Measurements from ENCODE around the gene ACKR3. TPM values are rescaled to one million over a fixed set of nuclear protein-coding genes. Genes with fewer than 3 reads are reported as not detected.

The ACKR3 gene
- total and polyA plus RNA-seq, 2 experiments from 2014 or later, result 1.0 to 3.0 TPM

- no peak for DNase-seq (ENCODE audit: low spot score)
- Mint-ChIP-seq H3K4me3 (no peak overlapping the region), H3K27me3 (ENCODE audit: insufficient read depth, low read depth, poor library complexity) (peaks cover 2% of the 10 kb centered on the region), H3K4me1 (peaks cover 24% of the 10 kb centered on the region; the same call in 2 of the 3 replicates), H3K36me3 (ENCODE audit: low read depth) (peaks cover 11% of the 10 kb centered on the region), H3K27ac (no peak overlapping the region; the same call in 1 of the 2 replicates), H3K9me3 (no peaks in the 10 kb centered on the region; the same call in 2 of the 3 replicates)
- TF ChIP-seq STAT1 (IDR thresholded peaks at IDR 0.05; ENCODE audit: unreplicated experiment) (no peak), ZNF462 (CRISPR knock-in tag; IDR thresholded peaks at IDR 0.05) (no peak), JUNB (IDR thresholded peaks at IDR 0.05; ENCODE audit: unreplicated experiment) (no peak), POLR2AphosphoS5 (IDR thresholded peaks at IDR 0.05; ENCODE audit: low read depth) (no peak), ZNF331 (CRISPR knock-in tag; IDR thresholded peaks at IDR 0.05; ENCODE audit: low read depth) (no peak), CREB1 (CRISPR knock-in tag; IDR thresholded peaks at IDR 0.05; ENCODE audit: low read depth) (no peak), NANOG (IDR thresholded peaks at IDR 0.05; ENCODE audit: borderline replicate concordance) (no peak)
- Histone ChIP-seq H4K20me1 (replicated peaks; ENCODE audit: insufficient read depth) (no peaks in the 10 kb centered on the region), H2AFZ (no peak overlapping the region), H3K4me1 (ENCODE audit: insufficient read depth) (no peaks in the 10 kb centered on the region), H3K4me3 (no peak overlapping the region), H3F3A (replicated peaks; ENCODE audit: low read depth) (no peaks in the 10 kb centered on the region), H3K27me3 (ENCODE audit: insufficient read depth) (no peaks in the 10 kb centered on the region), H3K9me2 (ENCODE audit: insufficient read depth) (0 out of 2 replicates have a peak, but pooled peaks cover 7% of the 10 kb centered on the region), H3K36me3 (ENCODE audit: insufficient read depth) (no peaks in the 10 kb centered on the region), H3K27ac (ENCODE audit: low read depth) (no peak overlapping the region), H3K79me2 (replicated peaks; ENCODE audit: insufficient read depth) (no peaks in the 10 kb centered on the region), H3K4me2 (no peak overlapping the region)
- no peak for ATAC-seq
Observed at GRCh38 chr2:236578411-236578846, 8.8 kb downstream of the ACKR3 start.

Measured in GM23338 (cell line).